Hematopoietic multipotent progenitor cell treated with erythropoietin and hydrocortisone succinate and interleukin-3 and kit ligand, for 6 days (in vitro differentiated cells): ENCODE measurements around the gene C1orf159.
"Not testable (repeated sequence)": the region's sequence is repeated elsewhere in the genome, so short reads cannot be mapped to it uniquely, and the experiment has no call there.

ENCODE experiments used
- DNase-seq: peaks from one replicate; pipeline ENCODE4 v3.0.0-alpha.2; 2015

C1orf159 gene

GRCh38 chr1:1116701-1117468 is 996 bp upstream of the C1orf159 start:
- DNase-seq, result peak; percentile 38

DNA sequence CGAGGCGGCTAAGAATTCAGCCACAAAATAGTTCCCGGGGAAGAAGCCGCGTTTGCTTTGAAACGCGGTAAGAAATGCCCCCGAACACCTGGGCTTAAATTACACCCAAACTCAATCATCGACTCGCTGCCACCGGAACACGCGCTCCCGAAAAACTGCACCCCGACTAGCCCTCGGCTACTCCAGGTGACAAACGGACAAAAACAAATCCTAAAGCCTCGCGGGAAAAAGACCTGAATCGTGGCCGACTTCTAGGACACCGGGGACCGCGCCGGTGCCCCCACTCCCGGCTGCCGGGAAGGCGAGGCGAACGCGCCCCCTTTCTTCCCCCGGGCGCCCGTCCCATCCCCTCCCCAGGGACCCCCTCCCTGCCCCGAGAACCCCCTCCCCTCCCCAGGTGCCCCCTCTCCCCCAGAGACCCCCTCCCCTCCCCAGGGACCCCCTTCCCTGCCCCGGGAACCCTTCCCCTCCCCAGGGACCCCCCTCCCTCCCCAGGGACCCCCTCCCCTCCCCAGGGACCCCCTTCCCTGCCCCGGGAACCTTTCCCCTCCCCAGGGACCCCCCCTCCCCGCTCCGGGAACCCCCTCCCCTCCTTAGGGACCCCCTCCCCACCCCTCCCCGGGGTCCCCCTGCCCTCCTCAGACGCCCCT is 628 bp downstream of the C1orf159 start:
- peak; percentile 30 for DNase-seq

DNA sequence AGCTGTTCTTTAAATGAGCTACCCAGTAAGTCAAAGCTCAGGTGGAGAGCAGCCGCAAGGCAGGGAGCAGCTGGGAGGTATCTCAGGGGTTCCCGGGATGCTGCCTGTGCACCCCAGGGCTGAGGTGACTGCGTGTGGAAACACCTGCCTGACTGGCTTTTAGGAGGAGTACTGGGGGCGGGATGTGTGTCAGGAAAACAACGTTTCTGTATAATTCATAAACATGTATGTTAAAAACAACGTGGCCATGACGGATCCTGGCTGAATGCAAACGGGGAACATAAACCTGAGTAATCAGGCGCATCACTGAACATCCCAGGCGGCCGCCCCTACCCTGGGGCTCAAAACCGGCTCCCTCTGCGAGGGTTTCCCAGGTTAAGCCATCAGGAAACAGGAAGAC is 1.5 kb downstream of the C1orf159 start:
- no peak for DNase-seq

DNA sequence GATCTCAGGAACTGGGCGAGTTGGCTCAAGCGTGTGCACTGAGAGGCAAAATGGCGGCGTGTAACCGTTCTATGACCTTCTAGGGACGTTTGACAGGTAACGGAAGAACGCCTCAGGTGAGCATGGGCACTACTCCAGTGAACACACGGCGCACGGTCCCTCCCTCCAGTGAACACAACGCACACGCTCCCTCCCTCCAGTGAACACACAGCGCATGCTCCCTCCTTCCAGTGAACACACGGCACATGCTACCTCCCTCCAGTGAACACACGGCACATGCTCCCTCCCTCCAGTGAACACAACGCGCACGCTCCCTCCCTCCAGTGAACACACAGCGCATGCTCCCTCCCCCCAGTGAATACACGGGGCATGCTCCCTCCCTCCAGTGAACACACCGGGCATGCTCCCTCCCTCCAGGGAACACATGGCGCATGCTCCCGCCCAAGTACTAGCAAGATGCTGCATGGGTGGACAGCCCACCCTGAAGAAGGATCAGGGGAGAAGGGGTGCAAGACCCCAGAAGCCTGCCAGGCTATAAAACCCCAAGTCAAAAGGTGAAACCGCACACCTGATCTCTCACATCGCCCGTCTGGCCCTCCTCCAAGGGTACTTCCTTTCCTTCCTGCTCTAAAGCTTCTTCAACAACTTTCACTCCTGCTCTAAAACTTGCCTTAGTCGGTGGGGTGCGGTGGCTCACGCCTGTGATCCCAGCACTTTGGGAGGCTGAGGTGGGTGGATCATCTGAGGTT is 3.5 kb downstream of the C1orf159 start:
- no peak for DNase-seq

DNA sequence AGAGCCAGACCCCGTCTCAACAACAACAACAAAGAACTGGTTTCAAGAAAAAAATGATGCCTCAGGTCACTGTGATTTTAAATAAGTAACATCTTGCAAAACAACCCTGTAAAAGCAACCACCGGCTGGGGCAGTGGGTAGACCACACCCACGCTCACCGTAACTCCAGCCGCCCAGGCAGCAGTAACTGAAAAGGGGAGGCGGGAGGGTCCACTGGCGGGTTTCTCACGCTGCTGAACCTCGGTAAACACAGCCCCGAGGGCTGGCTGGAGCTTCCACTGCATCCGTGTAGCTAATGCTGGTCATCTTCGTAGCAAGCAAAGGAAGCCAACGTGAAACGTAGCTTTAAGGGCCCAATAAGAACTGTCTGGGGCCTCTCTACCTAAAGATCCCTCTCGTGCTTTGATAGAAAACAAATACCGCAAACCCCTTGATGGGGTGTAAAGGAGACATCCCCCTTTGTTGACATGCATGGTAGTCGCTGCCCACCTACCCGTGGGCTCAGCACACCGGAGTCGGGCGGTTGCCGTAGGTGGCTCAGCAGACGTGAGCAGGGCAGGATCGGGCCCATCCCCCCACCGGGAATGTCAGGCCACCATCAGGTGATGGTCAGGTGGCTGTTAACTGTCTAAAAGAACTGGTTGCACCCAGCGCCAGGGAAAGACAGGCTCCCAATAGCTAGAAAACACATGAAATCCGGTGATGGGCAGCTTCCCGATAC is 4.2 kb downstream of the C1orf159 start:
- DNase-seq, result no peak

- DNase-seq, result no peak
Observed at GRCh38 chr1:1110561-1110971, 5.3 kb downstream of the C1orf159 start.

DNA sequence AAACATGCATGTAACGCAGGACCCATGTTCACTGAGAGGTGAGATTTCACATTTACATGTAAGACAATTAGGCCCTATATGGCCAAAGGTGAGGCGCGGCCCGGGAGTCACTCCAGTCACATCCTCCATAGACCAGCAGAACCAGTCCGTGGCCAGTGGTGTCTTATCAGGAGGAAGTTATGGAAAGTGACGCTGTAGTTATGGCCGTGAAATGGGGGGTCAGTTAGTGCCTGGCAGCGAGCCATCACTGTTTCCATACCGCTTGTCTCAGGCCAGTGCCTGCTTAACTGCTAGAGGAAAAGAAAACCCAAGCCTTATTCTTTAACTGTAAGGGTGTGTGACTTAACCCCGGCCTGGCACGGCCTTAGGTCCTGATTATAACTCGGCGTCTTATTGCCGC is 6.1 kb downstream of the C1orf159 start:
- DNase-seq, result peak; percentile 22

DNA sequence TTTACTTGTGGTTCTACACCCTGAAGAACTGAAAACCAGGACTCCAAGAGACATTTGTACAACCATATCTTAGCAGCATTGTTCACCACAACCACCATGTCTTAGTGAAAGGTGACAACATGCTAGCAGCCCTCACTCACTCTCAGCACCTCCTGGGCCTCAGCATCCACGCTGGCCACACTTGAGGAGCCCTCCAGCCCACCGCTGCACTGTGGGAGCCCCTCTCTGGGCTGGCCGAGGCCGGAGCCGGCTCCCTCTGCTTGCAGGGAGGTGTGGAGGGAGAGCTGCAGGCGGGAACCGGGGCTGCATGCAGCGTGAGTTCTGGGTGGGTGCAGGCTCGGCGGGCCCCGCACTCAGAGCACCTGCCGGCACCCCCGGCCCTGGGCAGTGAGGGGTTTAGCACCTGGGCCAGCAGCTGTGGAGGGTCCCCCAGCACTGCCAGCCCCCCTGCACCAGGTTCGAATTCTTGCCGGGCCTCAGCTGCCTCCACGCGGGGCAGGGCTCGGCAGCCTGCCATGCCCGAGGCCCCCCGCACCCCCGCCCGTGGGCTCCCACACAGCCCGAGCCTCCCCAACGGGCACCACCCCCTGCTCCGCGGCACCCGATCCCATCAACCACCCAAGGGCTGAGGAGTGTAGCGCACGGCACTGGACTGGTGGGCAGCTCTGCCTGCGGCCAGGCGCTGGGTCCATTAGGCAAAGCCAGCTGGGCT is 9.2 kb downstream of the C1orf159 start:
- DNase-seq, result no peak

GRCh38 chr1:1104152-1104551 is 11.7 kb downstream of the C1orf159 start:
- DNase-seq, result not testable (repeated sequence)

GRCh38 chr1:1101503-1101902 is 14.4 kb downstream of the C1orf159 start:
- no peak for DNase-seq

DNA sequence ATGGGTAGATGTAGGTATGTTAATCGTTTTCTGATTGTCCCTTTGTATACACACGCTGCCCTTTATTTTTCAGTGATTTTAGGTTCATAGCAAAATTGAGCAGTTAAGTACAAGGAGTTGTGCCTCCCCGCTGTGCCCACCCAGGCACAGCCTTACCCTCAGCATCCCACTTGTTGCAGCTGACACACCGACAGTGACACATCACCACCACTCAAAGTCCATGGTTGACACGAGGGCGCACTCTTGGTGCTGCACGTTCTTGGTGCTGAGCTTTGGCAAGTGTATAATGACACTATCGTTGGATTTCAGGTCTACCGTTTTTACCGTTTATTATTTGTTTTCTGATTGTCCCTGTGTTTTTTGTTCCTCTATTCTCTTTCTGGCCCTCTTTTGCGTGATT is 15.6 kb downstream of the C1orf159 start:
- DNase-seq, result no peak

DNA sequence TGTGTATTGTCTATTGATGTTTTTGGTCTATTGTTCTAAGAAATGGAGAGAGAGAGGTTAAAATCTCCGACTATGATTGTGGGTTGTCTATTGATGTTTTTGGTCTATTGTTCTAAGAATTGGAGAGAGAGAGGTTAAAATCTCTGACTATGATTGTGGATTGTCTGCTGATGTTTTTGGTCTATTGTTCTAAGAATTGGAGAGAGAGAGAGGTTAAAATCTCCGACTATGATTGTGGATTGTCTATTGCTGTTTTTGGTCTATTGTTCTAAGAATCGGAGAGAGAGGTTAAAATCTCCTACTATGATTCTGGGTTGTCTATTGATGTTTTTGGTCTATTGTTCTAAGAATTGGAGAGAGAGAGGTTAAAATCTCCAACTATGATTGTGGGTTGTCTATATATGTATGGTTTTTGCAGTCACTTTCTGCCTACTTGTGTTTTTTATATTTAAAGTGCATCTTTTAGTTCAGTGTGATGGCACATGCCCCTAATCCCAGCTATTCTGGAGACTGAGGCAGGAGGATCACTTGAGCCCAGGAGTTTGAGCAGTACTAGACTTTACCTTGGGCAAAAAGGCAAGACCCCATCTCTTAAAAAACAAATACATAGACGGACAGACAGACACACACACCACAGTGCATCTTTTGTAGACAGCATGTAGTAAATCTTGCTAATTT is 16.2 kb downstream of the C1orf159 start:
- no peak for DNase-seq

DNA sequence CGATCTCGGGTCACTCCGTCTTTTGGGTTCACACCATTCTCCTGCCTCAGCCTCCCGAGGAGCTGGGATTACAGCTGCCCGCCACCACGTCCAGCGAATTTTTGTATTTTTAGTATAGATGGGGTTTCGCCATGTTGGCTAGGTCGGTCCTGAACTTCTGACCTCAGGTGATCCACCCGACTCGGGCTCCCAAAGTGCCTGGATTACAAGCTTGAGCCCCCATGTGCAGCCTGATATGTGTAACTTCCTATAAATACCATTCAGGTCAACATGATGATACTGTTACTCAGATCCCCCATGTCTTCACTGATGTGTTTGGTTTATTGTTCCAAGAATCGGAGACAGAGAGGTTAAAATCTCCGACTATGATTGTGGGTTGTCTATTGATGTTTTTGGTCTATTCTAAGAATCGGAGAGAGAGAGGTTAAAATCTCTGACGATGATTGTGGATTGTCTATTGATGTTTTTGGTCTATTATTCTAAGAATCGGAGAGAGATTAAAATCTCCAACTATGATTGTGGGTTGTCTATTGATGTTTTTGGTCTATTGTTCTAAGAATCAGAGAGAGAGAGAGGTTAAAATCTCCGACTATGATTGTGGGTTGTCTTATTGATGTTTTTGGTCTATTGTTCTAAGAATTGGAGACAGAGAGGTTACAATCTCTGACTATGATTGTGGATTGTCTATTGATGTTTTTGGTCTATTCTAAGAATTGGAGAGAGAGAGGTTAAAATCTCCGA is 17.0 kb downstream of the C1orf159 start:
- no peak for DNase-seq

GRCh38 chr1:1096136-1096535 is 19.8 kb downstream of the C1orf159 start:
- not testable (repeated sequence) for DNase-seq

DNA sequence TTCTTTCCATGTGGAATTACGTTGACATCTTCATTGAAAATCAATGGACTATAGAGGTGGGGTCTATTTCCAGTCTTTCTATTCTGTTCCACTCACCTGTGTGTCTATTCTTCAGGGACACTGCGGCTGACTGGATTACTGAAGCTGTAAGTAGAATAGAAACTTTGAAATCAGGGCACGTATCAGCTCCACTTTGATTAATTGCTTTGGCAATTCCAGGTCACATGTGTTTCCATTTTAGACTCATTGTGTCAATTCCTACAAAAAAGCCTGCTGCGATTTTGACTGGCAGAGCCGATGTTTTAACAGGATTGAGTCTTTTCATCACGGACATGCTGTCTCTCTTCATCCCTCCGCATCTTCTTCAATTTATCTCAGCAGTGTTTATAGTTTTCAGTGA is 20.9 kb downstream of the C1orf159 start:
- DNase-seq, result no peak

GRCh38 chr1:1093610-1093943 is 22.3 kb downstream of the C1orf159 start:
- DNase-seq, result no peak

GRCh38 chr1:1092894-1093609 is 22.8 kb downstream of the C1orf159 start:
- no peak for DNase-seq

GRCh38 chr1:1092149-1092855 is 23.6 kb downstream of the C1orf159 start:
- DNase-seq, result no peak

DNA sequence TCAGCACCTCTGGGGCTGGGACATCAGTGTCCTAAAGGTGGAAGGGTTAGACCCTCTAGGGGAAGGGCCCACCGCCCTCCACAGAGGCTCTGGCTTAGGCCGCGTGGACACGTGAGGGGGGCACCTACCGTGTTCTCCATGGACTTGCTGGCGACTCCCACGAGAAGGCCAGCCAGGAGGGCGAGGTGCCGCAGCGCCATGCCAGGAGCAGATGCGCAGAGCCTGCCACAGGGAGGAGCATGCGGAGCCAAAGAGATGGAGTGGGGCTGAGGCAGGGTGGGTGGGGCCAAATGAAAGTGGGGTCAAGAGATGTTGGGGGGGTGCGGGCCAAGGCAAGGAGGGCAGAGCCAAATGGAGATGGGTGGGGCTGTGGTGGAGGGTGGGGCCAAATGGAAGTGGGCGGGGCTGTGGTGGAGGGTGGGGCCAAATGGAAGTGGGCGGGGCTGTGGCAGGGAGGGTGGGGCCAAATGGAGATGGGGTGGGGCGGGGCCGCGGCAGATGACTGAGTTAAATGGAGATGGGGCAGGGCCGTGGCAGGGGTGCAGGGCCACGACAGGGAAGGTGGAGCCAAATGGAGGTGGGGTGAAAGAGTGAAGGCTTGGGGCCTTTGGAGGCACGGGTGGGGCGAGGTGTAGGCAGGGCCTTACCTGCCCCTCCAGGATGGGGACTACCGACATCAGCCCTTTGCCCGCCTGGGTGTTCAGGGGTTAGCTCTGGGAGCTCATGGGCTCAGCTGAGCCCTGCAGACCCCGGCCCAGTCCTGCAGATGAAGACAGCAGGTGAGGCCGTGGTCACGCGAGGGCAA is 24.3 kb downstream of the C1orf159 start:
- DNase-seq, result peak; percentile 58
